H1 (cell line): ENCODE measurements around the gene RNFT2.

Source experiments
- CHD2 ChIP-seq: IDR thresholded peaks from 2 replicates; pipeline ENCODE4 v1.6.1; 2012; ENCODE audit warnings: low read length, improper control_type of control experiment
- EZH2 ChIP-seq: fragments of 200-600 bp; sonication (generic); IDR thresholded peaks from 2 replicates; pipeline ENCODE4 v1.7.1; 2012; ENCODE audit warnings: low read depth, mild to moderate bottlenecking, moderate library complexity, low read length, inconsistent platforms; ENCODE audit not compliant: severe bottlenecking
- MAFK ChIP-seq: IDR thresholded peaks from 2 replicates; pipeline ENCODE4 v1.6.1; 2012; ENCODE audit warnings: low read depth, mild to moderate bottlenecking, improper control_type of control experiment, low read length
- POLR2A ChIP-seq, 2 experiments: IDR thresholded peaks; 1 replicate in 1 of 2; 2 replicates in 1 of 2; pipeline ENCODE4 v1.6.1; 2011; ENCODE audit warnings: low read depth in 2 of 2, low read length in 2 of 2, mild to moderate bottlenecking in 2 of 2; ENCODE audit errors: control extremely low read depth in 1 of 2
- RAD21 ChIP-seq, 2 experiments: IDR thresholded peaks in 1 of 2; conservative IDR thresholded peaks in 1 of 2; 2 replicates each; pipeline ENCODE4 v1.6.1; 2011; ENCODE audit warnings: low read depth in 2 of 2, low read length in 2 of 2, improper control_type of control experiment in 1 of 2, inconsistent platforms in 1 of 2, mild to moderate bottlenecking in 1 of 2, moderate library complexity in 1 of 2
- TF ChIP-seq, protein P1 (sequence below), 3 experiments: IDR thresholded peaks; 1 replicate in 2 of 3; 2 replicates in 1 of 3; pipeline versions ENCODE4 v1.5.1 to v1.6.1; 2011; ENCODE audit warnings: low read length in 3 of 3, mild to moderate bottlenecking in 3 of 3, inconsistent platforms in 2 of 3, low read depth in 1 of 3, moderate library complexity in 1 of 3; ENCODE audit not compliant: insufficient read depth in 1 of 3; ENCODE audit errors: control extremely low read depth in 1 of 3

DNA sequence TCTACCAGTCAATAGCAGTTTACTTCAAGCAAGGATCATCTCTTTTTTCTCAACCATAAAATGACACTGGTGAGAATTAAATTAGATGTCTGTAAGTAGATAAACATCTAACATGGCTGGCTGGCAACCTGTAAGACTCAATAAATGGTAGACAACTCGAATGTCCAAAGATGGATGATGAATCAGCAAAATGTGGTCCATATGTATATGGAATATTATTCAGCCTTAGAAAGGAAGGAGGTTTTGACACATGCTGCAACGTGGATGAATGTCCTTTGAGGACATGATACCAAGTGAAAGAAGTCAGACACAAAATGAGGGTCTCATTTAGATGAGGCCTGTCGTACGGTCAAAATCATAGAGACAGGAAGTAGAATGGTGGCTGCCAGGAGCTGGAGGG lies 46.5 kb upstream of the RNFT2 start:
- no peak for TF ChIP-seq EZH2
- no peak for TF ChIP-seq CHD2
- TF ChIP-seq, protein P1, sequence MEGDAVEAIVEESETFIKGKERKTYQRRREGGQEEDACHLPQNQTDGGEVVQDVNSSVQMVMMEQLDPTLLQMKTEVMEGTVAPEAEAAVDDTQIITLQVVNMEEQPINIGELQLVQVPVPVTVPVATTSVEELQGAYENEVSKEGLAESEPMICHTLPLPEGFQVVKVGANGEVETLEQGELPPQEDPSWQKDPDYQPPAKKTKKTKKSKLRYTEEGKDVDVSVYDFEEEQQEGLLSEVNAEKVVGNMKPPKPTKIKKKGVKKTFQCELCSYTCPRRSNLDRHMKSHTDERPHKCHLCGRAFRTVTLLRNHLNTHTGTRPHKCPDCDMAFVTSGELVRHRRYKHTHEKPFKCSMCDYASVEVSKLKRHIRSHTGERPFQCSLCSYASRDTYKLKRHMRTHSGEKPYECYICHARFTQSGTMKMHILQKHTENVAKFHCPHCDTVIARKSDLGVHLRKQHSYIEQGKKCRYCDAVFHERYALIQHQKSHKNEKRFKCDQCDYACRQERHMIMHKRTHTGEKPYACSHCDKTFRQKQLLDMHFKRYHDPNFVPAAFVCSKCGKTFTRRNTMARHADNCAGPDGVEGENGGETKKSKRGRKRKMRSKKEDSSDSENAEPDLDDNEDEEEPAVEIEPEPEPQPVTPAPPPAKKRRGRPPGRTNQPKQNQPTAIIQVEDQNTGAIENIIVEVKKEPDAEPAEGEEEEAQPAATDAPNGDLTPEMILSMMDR (IDR thresholded peaks at IDR 0.05; ENCODE audit: control extremely low read depth in 1 of 3, insufficient read depth in 1 of 3, low read depth in 1 of 3, low read length in 3 of 3), result no peak
- TF ChIP-seq MAFK, result no peak
- TF ChIP-seq RAD21 (IDR thresholded peaks at IDR 0.05 in 1 of 2, conservative IDR thresholded peaks at IDR 0.05 in 1 of 2; ENCODE audit: low read depth in 2 of 2, low read length in 2 of 2), result no peak
- TF ChIP-seq POLR2A (IDR thresholded peaks at IDR 0.05; ENCODE audit: control extremely low read depth in 1 of 2, low read depth in 2 of 2, low read length in 2 of 2), result no peak
